ENCODE measurements around the gene NXPH1. TPM values are rescaled to one million over a fixed set of nuclear protein-coding genes. Genes with fewer than 3 reads are reported as not detected.

The NXPH1 gene
- not detected in 2 replicates for total RNA-seq

GRCh38 chr7:8433477-8434289, at the start of gene NXPH1:
Gene NXPH1, plus strand, starts transcription at chr7:8433609.

Other genes with a start within 250 kb of the NXPH1 start
- gene ICA1, start 171.4 kb upstream of the NXPH1 start, total RNA-seq, result 1.3 and 2.7 TPM in 2 replicates

Data from uterine smooth muscle cell (primary cell).